GM19395 (cell line): Measurements from ENCODE around the gene GABRB3.
"Not testable (repeated sequence)": the region's sequence is repeated elsewhere in the genome, so short reads cannot be mapped to it uniquely, and the experiment has no call there.

Experiments
- ATAC-seq: cut with Tn5 transposase; IDR thresholded peaks from one replicate; pipeline ENCODE4 v1.9.1; 2021; ENCODE audit warnings: mild to moderate bottlenecking, moderate library complexity; ENCODE audit not compliant: unreplicated experiment

Gene GABRB3

DNA sequence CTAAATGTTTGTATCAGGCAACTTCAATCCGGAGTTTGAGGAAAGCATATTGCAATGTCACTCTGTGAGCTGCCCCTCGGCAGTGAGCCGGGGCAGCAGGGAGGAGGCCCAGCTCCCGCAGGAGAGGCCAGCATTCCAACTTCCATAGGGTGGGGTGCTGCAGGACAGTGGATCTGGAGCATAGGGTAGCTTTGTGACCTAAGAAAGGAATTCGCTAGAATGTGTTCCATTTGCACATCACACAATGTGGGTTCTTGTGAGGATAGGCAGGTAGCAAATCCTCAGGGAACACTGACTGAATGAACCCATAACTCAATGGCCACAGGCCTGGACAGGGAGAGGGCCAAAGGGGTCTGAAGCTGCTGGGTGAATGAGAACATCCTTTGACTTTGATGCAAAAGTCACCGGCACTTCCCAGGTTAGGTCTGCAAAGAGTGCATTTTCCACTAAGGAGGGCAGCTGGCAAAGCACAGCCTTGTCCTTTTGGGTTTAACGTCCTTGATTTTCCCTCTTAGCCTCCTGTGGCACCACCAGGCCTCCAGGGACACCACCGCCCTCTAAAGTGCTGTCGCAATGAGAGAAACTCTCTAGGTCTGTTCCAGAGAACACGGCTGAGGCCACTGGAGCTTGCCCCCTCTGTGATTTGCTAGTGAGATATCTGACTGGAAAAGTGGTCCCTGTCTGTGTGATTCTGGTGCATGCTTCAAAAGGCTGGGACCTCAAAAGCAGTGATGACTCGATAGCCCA, 36.2 kb downstream of the GABRB3 start:
- ATAC-seq: no peak

DNA sequence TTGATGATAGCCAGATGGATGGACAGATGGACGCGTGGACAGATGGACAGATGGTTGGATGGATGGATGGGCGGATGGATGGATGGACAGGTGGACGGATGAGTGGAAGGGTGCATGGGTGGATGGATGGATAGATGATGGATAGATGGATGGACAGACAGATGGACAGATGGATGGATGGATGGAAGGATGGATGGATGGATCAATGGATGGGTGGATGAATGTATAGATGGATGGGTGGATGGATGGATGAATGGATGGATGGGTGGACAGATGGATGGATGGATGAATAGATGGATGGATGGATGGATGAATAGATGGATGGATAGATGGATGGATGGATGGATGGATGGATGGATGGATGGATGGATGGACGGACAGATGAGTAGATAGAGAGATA, 40.9 kb downstream of the GABRB3 start:
- no peak for ATAC-seq

DNA sequence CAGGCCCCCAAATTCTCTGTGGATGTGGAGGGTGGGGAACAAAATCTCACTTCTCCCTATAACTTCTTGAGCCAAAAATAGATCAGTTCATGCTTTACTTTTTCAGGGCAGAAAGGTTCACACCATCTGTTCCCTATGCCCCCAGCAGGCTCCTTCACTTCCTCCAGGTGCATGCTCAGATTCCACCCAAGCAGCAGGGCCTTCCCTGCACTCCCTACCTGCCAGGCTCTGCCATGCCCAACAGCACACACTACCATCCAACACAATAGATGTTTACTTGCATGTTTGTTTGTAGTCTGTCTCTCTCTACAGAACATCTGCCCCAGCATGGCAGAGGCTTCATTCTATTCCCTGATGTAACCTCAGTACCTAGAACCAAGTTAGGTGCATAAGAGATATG, 43.3 kb downstream of the GABRB3 start:
- ATAC-seq: no peak

DNA sequence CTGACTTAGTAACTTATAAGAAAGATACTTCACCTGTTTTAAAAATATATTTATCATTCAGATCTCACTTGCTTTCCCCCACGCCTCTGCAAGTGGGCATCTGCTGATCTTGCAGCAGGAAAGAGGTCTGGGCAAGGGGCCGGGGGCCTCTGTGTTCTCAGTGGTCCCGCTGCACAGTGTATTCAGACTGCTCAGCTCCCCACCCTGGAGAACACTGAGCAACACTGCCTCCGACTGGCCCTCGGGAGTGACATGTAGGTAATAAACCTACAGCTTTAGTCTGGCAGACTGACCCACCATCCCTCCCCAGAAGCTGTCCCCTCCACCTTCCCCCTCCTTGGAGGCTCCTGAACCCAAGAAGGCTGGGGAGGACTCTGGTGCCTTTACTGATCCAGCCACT, 43.8 kb downstream of the GABRB3 start:
- no peak for ATAC-seq

DNA sequence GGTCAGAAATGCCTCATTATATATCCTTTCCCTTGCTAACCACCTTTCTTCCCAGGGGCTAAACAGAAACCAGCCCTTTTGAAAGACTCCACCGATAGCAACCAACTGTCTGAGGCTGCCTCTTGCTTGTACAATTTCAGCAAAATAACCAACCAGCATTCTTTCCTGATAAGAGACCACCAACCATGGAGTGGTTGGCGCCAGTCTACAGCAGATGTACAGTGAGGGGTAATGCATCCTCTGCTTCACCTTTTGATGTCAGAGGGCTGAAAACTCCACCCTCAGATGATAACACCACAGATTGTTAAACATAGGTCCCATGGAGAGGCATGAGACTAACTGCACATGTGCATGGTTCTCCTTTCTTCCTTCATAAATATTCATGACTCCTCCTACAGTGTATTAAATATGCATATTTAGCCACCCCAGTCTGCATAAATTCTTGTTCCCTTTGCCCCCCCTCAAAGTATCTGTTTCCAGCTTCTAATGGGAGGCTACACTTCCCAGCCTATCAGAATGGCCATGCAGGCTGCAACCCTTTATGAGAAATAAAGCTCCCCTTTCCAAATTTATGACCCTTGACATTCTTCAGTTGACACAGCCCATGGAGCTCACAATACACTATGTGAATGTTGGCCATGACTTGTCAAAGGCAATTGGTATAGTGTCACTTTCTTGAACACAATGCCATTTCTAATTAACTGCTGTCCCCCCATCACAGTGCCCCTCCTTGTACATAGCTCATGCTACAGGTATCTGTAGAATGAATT, 48.3 kb downstream of the GABRB3 start:
- ATAC-seq: no peak

DNA sequence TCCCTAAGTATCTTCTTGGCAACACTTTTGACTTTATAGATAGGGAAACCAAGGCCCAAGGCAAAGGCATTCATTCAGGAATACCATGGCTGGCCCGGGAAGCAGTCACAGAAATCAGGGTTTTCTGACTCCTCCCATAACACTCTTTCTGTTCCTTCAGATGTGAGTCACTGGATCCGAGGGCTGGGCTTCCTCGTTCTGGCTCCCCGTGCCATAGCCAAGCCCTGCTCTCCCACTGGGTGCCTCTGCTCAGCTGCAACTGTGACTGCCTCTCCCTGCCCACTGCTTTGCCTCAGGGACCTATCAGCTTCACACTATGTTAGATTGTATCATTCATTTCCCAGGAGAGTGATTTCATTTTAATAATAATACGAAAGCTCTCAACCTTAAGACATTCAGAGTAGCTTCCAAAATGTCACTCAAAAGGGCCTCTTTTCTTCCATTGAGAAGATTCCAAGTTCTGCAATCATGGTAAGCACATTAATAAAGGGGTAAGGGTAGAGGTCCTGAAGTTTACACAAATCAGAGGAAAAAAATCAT, 50.2 kb downstream of the GABRB3 start:
- no peak for ATAC-seq

DNA sequence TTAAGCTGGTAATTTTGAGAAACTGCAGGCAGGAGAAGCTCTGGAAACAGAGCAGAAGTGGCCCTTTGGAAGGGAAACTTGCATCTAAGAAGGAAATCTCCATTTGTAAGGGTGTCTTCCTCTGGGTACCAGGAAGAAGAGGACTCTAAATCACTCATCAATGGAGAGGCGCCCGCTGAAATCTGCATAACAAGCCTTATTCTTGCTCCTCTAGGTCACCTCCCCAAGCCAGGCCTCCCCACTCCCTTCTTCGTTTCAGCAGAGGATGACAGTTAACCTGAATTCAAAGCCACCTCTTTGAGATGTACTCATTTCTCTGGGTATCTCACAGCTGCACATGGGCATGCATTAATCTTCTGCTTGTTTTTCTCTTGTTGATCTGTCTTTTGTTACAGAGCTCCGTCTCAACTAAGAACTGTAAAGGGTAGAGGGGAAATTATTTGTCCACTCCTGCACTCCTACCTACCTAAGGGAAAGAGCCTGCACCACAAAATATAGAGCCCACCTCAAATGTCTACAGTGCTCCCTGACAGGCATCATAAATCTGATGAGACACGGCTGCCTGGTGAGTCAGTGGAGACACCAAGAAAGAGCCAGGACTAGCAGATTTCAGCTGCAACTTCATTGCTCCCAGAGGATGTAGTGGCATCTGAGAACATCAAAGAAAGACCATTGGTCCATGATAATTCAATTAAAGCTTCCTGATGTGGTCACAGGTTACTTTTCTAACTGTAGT, 51.5 kb downstream of the GABRB3 start:
- ATAC-seq: no peak

DNA sequence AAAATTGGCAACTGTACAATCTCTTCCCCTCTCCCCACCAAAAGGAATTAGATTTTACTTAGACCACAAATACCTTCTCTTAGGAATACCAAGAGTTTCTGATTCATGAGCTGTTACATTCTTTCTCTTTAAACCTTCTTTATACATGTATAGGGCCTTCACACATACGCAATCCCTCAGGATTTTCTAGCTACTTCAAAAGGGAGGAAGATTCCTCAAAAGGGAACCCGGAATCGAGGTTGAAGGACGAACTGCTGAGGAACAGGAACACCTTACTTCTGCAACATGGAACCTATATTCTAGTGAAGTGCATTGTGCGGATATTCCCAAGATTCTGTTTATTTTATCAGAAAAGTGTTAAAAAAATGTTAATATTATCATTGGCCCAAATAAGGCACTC, 52.3 kb downstream of the GABRB3 start:
- ATAC-seq: no peak

DNA sequence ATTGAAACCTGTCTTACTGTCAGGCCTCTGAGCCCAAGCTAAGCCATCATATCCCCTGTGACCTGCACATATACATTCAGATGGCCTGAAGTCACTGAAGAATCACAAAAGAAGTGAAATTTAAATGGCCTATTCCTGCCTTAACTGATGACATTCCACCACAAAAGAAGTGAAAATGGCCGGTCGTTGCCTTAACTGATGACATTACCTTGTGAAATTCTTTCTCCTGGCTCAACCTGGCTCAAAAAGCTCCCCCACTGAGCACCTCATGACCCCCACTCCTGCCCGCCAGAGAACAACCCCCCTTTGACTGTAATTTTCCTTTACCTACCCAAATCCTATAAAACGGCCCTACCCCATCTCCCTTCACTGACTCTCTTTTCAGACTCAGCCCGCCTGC, 53.0 kb downstream of the GABRB3 start:
- not testable (repeated sequence) for ATAC-seq

DNA sequence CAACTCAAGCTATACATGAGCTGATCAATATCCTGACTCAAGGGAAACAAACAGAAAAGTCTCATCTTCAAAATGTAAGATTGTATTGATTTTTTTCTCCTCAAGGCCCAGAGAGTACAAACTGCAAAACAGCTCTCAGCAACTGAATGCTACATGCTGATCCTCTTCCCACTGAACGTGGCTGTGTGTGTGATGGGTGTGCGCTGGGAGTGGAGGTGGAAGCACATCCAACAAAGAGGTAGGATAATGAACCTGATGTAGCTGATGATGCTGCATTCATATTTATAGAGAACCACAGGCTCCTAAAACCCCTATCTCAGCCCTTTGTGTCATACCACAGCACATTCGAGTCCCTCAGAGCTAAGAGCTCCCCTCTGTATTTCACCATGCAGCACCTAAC, 56.8 kb downstream of the GABRB3 start:
- no peak for ATAC-seq

DNA sequence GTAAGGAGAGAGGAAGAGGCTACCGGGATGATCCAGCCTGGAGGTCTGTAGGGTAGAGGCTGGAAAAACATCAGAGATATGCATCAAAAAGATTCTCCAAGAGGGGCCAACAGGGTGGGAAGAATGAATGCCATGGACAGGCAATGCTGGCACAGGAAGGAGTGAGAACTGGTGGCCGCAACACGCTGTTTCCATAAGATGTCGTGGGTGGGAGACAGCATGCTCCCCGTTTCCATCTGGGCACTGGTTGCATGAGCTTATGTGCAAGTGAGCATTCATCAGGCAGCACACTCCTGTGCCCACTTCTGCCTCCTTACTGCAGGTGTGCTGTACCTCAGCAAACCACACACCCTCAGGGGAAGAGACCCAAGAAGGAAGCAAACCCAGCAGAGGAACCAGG, 59.4 kb downstream of the GABRB3 start:
- no peak for ATAC-seq

DNA sequence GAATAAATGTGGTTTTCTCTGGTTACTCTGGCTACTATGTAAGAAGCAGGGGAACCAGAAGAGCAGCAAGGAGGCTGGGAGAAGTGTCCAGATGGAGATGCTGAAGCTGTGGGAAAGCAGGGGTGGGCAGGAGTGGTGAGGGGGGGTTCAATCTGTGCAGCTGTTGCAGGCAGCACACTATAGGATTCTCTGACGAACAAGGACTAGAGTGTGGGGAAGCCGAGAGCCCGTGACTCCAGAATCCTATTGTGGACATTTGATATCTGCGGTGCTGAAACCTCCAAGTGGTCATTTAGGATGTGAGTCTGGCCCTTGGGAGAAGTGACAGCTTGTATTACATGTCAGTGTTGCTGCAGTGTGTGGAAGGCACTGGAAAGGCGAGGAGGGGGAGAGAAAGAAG, 60.5 kb downstream of the GABRB3 start:
- no peak for ATAC-seq

DNA sequence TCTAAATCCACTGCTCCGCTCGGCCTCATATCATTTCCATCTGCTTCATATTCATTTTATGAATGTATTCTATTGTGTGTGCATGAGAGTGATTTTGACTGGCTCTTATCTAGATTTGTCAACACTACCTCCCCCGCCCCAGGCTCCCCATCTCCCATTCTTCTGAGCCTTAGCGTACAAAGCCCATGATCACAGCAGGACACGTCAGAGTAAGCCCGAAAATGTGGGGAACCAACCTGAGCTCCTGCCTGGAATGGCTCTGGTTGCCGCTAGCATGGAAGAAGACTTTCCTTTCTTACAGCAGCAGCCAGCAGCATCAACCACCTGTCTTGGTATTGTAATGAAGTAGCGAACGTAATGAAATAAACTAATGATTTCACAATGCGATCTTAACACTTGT, 61.4 kb downstream of the GABRB3 start:
- ATAC-seq: no peak

DNA sequence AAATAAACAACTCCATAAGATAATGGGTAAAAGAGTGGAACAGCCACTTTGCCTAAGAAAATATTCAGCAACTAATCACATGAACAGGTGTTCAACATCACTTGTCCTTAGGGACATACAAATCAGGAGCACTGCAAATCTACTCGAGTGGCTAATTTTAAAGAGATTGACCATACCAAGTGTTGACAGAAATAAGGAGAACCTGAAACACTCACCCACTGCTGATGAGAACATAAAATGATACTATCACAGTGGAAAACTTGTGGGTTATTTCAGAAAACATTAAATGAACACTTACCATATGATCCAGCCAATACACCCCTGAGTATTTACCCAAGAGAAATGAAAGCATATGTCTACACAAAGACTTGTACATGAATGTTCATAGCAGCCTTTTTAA, 70.5 kb downstream of the GABRB3 start:
- no peak for ATAC-seq

DNA sequence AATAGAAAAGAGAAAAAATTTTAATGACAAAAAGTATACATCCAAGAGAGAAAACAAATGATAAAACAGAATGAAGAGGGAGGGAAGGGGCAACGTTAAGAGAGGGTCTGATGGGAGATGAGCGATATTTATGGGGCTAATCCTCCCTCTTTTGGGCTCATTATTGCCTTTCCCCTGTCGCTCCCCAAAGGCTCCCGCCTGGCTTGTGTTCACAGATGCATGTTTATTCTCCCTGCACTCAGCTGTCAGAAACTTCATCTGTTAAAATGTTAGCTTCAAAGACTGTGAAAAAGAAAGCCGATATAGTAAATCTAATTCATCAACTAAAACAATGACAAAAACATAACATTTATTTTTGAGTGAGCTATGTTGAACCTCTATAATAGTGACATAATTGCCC, 74.3 kb downstream of the GABRB3 start:
- no peak for ATAC-seq

DNA sequence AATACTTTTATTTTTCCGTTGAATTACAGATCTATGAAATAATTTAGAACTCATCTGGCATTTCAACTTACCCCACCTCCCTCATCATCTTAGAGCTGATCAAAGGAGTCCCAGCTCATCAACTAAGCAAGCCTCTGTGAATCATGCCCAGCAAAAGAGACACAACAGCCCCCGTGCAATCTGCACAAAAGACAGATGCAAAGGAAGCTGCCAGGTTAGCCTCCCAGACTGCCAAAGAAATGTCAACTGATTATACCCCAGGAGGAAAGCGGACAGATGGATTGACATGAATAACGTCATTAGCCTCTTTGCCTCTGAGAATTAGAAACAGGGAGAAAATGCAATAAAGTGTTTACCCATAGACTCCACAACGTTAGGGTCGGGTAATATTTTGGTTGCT, 75.0 kb downstream of the GABRB3 start:
- ATAC-seq: no peak

DNA sequence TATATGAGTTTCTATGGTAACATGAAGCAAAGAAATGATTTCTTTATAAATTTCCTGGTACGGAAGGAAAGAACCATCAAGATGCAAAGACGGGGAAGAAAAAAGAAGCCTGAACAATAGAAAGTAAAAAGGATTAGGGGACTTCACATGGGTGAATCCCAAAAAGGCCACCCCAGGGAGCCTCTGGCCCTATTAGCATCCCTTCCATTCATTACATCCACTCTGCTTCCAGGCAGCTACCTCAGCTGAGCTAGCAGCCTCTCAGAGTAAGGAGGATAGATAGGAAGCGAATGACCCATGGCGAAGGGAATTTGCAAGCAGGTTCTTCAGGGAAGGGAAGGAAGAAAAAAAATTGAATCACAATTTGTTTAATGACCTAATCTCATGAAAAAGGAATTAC, 81.6 kb downstream of the GABRB3 start:
- no peak for ATAC-seq

DNA sequence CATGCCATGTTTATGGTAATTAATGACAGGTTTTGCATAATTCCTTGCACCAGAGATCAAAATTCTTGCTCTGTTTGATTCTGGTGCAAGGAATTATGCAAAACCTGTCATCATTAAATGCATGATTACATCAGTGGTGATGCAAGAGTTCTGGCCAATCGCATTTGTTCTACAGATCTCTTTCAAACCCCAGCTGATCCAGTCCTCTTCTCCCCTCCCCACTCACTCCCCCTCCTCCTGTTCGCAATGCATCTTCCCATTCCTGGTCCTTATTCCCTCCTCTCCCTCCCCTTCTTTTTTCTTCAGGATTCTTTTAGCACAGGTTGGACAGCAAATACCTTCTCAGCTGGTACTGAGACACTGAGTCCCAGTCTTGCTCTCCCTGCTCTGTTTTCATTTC, 82.1 kb downstream of the GABRB3 start:
- ATAC-seq: no peak

DNA sequence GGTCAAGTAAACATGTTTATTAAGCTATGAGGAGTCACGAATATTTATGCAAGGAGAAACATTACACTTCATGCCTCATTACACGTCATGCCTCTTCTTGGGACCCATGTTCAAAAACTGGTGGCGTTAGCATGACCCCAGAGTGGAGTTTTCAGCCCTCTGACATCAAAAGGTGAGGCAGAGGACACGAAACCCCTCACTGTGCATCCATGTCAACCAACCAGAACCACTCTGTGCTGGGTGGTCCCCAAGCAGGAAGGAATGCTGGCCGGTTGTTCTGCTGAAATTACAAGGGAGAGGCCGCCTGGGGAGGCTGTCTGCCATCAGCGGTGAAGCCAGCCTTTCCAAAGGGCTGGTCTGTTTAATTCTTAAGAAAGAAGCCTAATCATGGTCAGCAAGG, 83.4 kb downstream of the GABRB3 start:
- no peak for ATAC-seq

DNA sequence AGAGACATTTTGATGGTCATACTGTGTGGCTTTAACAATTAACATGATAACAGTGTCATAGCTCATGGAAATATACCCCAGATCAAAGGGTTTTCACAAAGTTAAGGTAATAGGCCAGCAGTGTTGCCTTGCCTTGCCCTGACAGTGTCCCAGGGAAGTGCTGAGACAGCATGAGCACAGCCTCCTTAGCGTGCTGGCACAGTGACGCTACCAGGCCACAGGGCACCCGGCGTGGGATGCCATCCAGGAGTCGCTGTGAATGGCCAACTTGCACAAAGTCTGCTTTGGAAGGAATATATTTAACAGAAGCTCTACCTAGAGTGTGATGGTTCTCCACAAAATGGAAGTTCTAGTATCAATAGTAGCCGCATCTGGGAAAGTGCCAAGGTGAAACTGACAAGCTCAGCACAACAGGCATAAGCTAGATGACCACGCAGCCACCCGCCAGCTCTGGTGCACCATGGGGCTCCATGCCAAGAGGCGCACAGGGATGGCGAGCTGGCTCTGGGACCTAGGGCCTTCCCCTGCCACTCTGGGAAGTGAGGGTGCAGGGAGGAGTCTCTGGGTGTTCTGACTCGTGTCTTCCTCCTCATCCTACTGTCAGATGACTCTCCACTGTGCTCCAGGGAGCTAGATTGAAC, 86.2 kb downstream of the GABRB3 start:
- no peak for ATAC-seq

DNA sequence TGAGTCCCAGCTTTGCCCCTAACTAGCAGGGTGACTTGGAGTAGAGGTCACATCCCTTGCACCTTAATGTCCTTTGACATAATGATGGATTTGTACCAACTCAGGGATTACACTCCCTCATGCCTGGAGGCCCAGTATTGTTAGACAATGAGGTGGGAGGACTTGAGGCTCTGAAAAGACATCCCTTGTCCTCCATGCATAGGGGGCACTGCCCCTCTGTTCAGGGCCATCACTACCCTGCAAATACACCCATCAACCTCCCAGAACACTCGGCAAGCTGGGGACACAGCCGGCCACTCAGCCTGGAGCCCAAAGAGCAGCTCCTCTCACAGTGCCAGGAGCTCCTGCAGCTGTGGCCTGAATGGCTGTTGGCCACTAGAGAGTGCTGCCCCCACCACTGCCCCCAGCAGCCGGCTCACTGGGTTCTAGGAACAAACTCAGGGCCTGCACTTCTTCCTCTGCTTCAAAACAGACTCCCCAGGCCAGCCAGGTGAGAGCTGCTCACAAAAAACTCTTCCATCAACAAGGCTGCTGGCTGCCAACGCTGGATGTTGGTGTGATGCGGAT, 90.2 kb downstream of the GABRB3 start:
- ATAC-seq: no peak
